HG03378 (cell line): ENCODE data around the gene GPR143.

Source experiments
- ATAC-seq: cut with Tn5 transposase; IDR thresholded peaks from one replicate; pipeline ENCODE4 v1.9.1; 2021; ENCODE audit warnings: mild to moderate bottlenecking, moderate library complexity; ENCODE audit not compliant: unreplicated experiment

GPR143 gene

GRCh38 chrX:9676738-9677097, 88.9 kb downstream of the GPR143 start:
- ATAC-seq = no peak

- no peak for ATAC-seq
These were observed 89.3 kb downstream of the GPR143 start for GRCh38 chrX:9676306-9676705.
